Activated CD4-positive, alpha-beta T cell treated with anti-CD3 and anti-CD28 coated beads for 48 hours (primary cell): ENCODE measurements around the gene PLEKHD1.

Experiments used
- DNase-seq: peaks from one replicate; pipeline ENCODE4 v3.0.0-alpha.2; 2020

The PLEKHD1 gene

GRCh38 chr14:69519204-69520100 is 34.9 kb downstream of the PLEKHD1 start:
- no peak for DNase-seq

DNA sequence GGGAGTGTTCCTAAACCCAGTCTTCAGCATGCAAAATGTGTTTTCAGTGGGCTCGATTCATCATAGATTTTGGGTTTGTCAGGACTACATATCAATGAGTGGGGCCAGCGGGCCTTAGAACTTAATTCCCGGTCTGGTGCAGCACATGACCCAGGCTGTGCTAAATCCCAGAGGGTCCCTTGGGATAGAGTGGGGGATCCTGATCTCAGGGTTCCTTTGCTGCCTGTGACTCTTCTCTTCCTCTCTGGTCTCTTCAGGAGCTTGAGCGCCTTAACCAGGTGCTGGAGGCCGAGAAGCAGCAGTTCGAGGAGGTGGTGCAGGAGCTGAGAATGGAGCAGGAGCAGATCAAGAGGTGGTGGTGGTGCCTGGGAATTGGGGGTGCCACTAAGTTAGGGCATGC is 37.5 kb downstream of the PLEKHD1 start:
- no peak for DNase-seq

GRCh38 chr14:69525896-69526295 is 41.4 kb downstream of the PLEKHD1 start:
- DNase-seq, result no peak

DNA sequence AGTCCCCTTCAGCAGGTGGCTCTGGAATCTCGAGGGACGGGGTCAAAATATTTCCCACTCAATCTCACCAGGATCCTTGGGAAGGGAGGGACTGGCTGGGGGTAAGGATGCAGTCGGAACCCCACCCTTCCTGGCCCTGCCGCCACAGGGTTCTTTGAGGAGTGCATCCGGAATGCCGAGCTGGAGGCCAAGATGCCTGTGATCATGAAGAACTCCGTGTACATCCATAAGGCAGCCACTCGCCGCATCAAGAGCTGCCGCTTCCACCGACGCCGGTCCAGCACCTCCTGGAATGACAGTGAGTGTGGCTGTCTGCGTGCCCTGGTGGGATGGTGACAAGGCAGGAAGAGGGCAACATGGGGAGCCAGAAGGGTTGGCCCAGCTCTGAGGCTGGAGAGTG is 43.1 kb downstream of the PLEKHD1 start:
- DNase-seq, result no peak

GRCh38 chr14:69528143-69528542 is 43.6 kb downstream of the PLEKHD1 start:
- DNase-seq, result no peak

GRCh38 chr14:69528930-69529329 is 44.4 kb downstream of the PLEKHD1 start:
- no peak for DNase-seq

- DNase-seq, result no peak
These were observed 45.0 kb downstream of the PLEKHD1 start for GRCh38 chr14:69529563-69529962.

- no peak for DNase-seq
These were observed 45.6 kb downstream of the PLEKHD1 start for GRCh38 chr14:69530095-69530494.

- DNase-seq, result no peak
These were observed 46.6 kb downstream of the PLEKHD1 start for GRCh38 chr14:69531135-69531534.

GRCh38 chr14:69532561-69533340 is 48.2 kb downstream of the PLEKHD1 start:
- no peak for DNase-seq

DNA sequence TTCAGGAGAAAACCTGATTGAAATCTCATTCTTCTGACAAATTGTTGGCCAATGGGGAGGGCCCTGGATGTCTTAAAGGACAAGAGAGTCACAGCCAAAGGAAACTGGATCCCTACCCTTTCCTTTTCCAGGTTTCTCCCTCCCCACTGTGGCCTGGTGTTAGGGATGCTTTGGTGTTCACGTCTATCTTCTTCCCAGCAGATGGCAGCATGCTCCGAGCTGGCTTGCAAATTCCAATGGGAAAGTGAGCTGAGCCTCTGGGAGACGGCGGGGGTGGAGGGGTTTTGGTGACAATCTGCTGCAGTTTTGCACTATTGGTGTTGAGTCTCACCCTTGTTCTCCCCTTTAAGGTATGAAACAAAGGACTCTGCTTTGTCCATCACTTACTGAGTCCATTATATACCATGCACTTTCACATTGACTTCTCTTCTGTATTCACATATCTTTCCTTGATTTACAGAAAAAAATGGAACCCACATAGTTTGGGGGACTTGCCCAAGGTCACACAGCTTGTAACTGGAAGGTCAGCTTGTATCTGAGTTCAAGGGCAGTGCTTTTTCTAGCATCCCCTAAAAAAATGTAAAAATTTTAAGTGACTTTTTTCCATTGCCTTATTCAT is 50.8 kb downstream of the PLEKHD1 start:
- DNase-seq, result no peak

DNA sequence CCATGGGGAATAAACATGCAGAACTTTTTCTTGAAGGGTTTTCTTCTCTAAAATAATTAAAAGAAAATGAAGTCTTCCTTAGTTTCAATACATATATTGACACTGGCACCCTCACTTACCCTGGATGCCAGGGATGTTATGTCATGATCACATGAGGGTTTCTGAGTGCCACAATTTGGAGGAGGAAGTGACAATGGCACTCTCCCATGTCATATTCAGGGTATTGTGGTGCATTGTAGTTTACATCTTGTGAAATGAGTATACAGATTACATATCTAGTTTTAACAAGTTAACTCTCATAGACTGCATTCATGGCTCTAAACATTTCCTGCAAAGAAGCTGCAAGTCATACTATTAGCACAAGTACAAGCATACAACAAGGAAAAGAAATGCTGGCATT is 52.4 kb downstream of the PLEKHD1 start:
- no peak for DNase-seq

GRCh38 chr14:69537900-69538299 is 53.4 kb downstream of the PLEKHD1 start:
- DNase-seq, result no peak

GRCh38 chr14:69538766-69539165 is 54.2 kb downstream of the PLEKHD1 start:
- no peak for DNase-seq

DNA sequence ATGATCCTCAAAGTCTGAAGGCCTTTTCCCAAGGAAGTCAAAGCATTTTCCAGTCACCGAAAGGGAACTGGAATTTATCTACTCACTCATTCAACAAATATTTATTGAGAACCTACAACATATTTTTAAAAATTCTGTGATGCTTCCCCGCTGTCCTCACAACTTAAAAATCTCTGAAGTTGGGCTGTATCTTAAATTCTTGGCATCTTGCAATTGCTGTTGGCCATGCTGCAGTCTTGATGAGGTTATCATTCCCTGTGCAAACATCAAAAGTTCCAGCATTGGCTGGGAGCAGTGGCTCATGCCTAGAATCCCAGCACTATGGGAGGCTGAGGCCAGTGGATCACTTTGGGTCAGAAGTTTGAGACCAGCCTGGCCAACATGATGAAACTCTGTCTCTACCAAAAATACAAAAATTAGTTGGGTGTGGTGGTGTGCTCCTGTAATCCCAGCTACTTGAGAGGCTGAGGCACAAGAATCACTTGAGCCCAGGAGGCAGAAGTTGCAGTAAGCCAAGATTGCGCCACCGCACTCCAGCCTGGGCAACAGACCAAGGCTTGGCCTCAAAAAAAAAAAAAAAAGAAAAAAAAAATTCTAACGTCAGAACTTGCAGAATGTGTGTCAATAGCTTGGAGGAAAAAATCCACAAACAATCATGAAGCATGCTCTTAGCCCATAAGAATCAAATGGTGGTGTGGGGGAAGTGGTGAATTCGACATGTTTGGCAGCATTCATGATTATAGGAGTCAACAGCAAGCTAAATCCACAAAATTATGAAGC is 55.3 kb downstream of the PLEKHD1 start:
- no peak for DNase-seq

GRCh38 chr14:69540654-69541335 is 56.3 kb downstream of the PLEKHD1 start:
- no peak for DNase-seq

DNA sequence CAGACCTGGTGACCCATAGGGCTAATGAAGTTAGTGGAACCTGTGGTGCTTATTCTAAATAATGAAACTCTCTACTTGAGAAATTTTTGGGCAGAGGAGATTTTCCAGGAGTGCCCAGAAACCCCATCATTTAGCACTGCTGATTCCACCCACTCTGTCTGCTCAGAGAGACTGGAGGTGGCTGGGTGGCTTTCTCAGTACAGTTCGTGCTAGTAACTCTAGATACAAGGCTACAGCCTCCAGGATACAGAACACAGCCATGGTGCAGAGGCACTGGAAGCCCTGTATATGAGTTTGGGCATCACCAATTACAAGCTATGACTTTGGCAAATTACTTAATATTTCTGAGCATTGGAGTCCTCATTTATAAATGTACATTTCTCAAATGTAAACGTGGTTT is 57.8 kb downstream of the PLEKHD1 start:
- DNase-seq, result no peak

GRCh38 chr14:69543341-69544115 is 59.0 kb downstream of the PLEKHD1 start:
- DNase-seq, result peak; percentile 44

DNA sequence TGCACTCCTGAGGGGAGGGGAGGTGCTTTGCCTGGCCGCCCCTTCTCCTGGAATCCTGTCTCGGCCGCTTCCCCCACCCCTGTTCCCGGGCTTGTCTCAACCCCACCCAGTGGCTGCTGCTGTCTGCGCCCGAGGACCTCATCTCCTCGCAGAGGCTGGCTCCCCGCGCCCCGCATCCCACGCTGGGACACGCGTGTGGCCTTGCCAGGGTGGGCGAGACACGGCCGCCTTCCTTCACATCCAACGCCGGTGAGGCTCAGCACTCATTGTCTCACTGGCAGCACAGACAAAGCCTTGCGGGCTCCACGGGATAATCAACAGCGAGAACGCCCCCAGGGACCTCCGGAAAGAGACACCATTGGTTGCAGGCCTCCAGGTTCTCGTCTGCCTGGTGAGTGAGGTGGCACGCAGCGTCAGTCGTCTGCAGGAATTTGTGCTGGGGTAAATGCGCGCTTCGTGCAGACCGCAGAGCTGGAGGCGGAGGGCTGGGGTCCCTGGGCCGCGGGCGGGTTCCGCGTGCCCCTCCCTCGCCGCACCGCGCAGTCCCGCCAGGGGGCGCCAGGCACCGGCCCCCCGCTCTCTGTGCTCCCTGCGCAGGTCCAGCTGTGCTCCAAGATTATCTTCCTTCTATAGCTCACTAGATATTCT is 63.3 kb downstream of the PLEKHD1 start:
- DNase-seq, result peak; percentile 42

DNA sequence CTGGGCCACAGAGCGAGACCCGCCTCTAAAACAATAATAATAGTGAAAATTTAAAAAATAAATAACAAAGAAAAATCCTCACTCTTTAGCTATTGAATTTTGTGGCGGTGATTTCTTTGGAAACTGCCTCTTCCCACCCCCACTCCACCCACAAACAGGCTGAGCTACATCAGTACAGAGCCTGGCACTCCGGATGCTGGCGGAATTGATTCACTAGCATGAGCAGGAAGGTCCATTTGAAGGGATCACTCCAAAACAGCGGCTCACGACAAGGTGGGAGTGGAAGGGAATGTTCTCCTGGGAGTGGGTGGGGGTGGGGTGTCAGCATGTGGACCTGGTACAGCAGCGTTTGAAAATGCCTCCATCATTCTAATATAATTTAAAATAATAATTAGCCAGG is 64.0 kb downstream of the PLEKHD1 start:
- no peak for DNase-seq

DNA sequence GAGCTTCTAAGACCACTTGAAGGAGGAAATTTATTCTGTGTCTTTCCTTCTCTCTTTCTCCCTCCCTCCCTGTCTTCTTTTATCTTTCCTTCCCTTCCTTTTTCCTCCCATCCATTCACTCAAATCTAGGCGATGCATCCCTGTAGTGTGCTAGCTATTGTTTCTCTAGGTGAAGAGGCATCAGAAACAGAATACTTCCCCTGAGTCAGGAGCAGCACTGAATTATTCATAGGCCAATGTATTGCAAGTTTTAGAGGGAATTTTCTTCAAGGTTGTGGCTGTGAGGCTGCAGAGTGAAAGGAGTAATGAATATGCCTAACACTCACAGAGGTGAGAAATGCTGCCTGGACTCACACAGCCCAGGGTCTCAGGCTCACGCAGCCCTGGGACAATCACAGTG is 67.0 kb downstream of the PLEKHD1 start:
- no peak for DNase-seq
